Heart right ventricle (tissue), 16 donors: Measurements from ENCODE around the gene GLIPR1L2. TPM values are rescaled to one million over a fixed set of nuclear protein-coding genes. Genes with fewer than 3 reads are reported as not detected.

Experiments
- ATAC-seq, 8 donors: fragments of 200-7000 bp; cut with Tn5 transposase; one replicate each; pipeline ENCODE4 v1.9.1; 2020; ENCODE audit warnings: mild to moderate bottlenecking in 8 of 8, moderate library complexity in 8 of 8, moderate number of reproducible peaks in 1 of 8
- DNase-seq, 2 donors: peaks; one replicate each; pipeline ENCODE4 v3.0.0-alpha.2; 2020
- H3K27ac ChIP-seq, 10 donors: fragments of 200-600 bp; sonication (generic) in 2 of 10; one replicate each; pipeline versions ENCODE4 v1.5.0 to v1.8.0; 2020 to 2022; ENCODE audit warnings: mild to moderate bottlenecking in 3 of 10
- H3K27me3 ChIP-seq, 7 donors: fragments of 200-600 bp; one replicate each; pipeline ENCODE4 v1.8.0; 2021 to 2022; ENCODE audit warnings: mild to moderate bottlenecking in 2 of 7
- H3K36me3 ChIP-seq, 9 donors: fragments of 200-600 bp; sonication (generic) in 1 of 9; one replicate each; pipeline versions ENCODE4 v1.5.0 to v1.8.0; 2020 to 2022; ENCODE audit warnings: mild to moderate bottlenecking in 2 of 9
- H3K4me1 ChIP-seq, 9 donors: fragments of 200-600 bp; sonication (generic) in 1 of 9; one replicate each; pipeline versions ENCODE4 v1.5.0 to v1.8.0; 2020 to 2022; ENCODE audit warnings: mild to moderate bottlenecking in 4 of 9
- H3K4me3 ChIP-seq, 10 donors: fragments of 200-600 bp; sonication (generic) in 2 of 10; one replicate each; pipeline versions ENCODE4 v1.5.0 to v1.8.0; 2020 to 2022; ENCODE audit warnings: mild to moderate bottlenecking in 7 of 10, moderate library complexity in 2 of 10
- H3K9me3 ChIP-seq, 11 donors: fragments of 200-600 bp in 10 of 11; sonication (generic) in 2 of 11; one replicate each; pipeline versions ENCODE4 v1.5.0 to v1.8.0; 2013 to 2022; ENCODE audit warnings: mild to moderate bottlenecking in 2 of 11, control low read depth in 1 of 11, moderate library complexity in 1 of 11
- CTCF ChIP-seq, 9 donors: fragments of 200-600 bp; sonication (generic) in 2 of 9; IDR thresholded peaks; one replicate each; pipeline versions ENCODE4 v1.5.0 to v1.8.0; 2021 to 2022; ENCODE audit warnings: antibody characterized with exemption in 9 of 9, mild to moderate bottlenecking in 5 of 9, moderate library complexity in 1 of 9
- WGBS, 2 donors: extraction: QIAGEN DNeasy Blood & Tissue Kit; methylation state at CpG; one replicate each; pipeline ENCODE4 v1.1.7; 2013; ENCODE audit warnings: inconsistent platforms in 1 of 2; 5-methylcytosine and 5-hydroxymethylcytosine counted together
- intact Hi-C, 10 donors: fragments of 100-400 bp; cut with DNase I; formaldehyde crosslinking; loops; one replicate each; pipeline versions ENCODE4 v1.11.1 to v1.14.2; 2022
- polyA plus RNA-seq, 2 donors: library from polyadenylated mRNA; stranded (reverse); fragments of 200-250 nt; gene quantifications; one replicate each; pipeline ENCODE4 v1.2.3, GENCODE V29; 2013
- total RNA-seq, 10 donors: library from RNA; stranded (reverse); fragmentation: NEBNext Ultra II Directional in 3 of 10; extraction: Animal tissue kit (Norgen Biotek cat#: 25700) in 3 of 10; gene quantifications; one replicate each; pipeline versions ENCODE4 v1.2.1 to v1.2.4, GENCODE V29; 2021 to 2023
- donor health status: Arrhythmogenic right ventricular cardiomyopathy.
- donor health status: ischemic (EF 13 %, LVEDD 7.1; RV severe dilation, severe dysfunction).
- donor health status: healthy with polysubstance abuse.
- donor health status: DM: no; HTN: yes; CAD: no.
- donor health status: DM: no; HTN: no; CAD: no.
- donor health status: ischemic (EF 25% LVEDD 6.9; RV normal size, moderate dysfunction).
- donor health status: ischemic (EF 25% LVEDD 5.7; RV mildly dilated, moderate dysfunction).
- donor health status: healthy.
- donor health status: DM: yes; HTN: yes; CAD: no.
- donor health status: Ischemic cardiomyopathy.
- donor health status: ischemic (EF 35%, LVEDD 5.7; RV mildly dilated, moderate dysfunction).
- donor health status: nonischemic (EF 11% LVEDD 7.7; RV severe dilation, severe dysfunction).
- donor health status: DM: yes; HTN: yes; CAD: no.
- donor health status: PGD.
- donor health status: ischemic (EF 29% LVEDD 5.4; RV normal size, mild dysfunction).
- donor health status: nonischemic (EF 23%, LVEDD 6.1; RV moderate dilation, normal function).

Gene GLIPR1L2
- total and polyA plus RNA-seq, 12 donors, result 0.66 to 2.9 (median 1.3) TPM

GRCh38 chr12:75349946-75350345, 40.9 kb upstream of the GLIPR1L2 start:
- Histone ChIP-seq H3K27ac (no peak overlapping the region), H3K4me1 (no peaks in the 10 kb centered on the region), H3K27me3 (no peaks in the 10 kb centered on the region), H3K4me3 (no peak overlapping the region), H3K36me3 (no peaks in the 10 kb centered on the region), H3K9me3 (peaks cover 0 to 28% (median 5%) of the 10 kb centered on the region in 11 donors)
- TF ChIP-seq CTCF (IDR thresholded peaks at IDR 0.05), result no peak
- no peak for DNase-seq
- 81 to 91% methylated on average over 4 of the region's 4 CpGs for WGBS, 2 donors
- intact Hi-C loops, result no loop called here
- no peak for ATAC-seq

- Histone ChIP-seq H3K27ac (no peak overlapping the region), H3K4me1 (no peaks in the 10 kb centered on the region), H3K36me3 (no peaks in the 10 kb centered on the region), H3K9me3 (peaks cover 0 to 33% (median 9%) of the 10 kb centered on the region in 11 donors), H3K27me3 (no peaks in the 10 kb centered on the region), H3K4me3 (no peak overlapping the region)
- intact Hi-C loops, result no loop called here
- WGBS, 2 donors, result 82 to 83% methylated on average over 2 of the region's 2 CpGs
- ATAC-seq, result no peak
- no peak for TF ChIP-seq CTCF (IDR thresholded peaks at IDR 0.05)
- no peak for DNase-seq
These were observed 40.5 kb upstream of the GLIPR1L2 start for GRCh38 chr12:75350413-75350812.

- Histone ChIP-seq H3K36me3 (no peaks in the 10 kb centered on the region), H3K9me3 (peaks cover 0 to 43% (median 12%) of the 10 kb centered on the region in 11 donors), H3K27me3 (no peaks in the 10 kb centered on the region), H3K4me3 (no peak overlapping the region), H3K4me1 (no peaks in the 10 kb centered on the region), H3K27ac (no peak overlapping the region)
- DNase-seq (no peak), ATAC-seq (no peak)
- no peak for TF ChIP-seq CTCF (IDR thresholded peaks at IDR 0.05)
- intact Hi-C loops, result no loop called here
These were observed 36.9 kb upstream of the GLIPR1L2 start for GRCh38 chr12:75354011-75354410.

- no peak for TF ChIP-seq CTCF (IDR thresholded peaks at IDR 0.05)
- H3K27ac ChIP-seq, result no peak overlapping the region
- DNase-seq (no peak), ATAC-seq (no peak)
- intact Hi-C loops, result no loop called here
- H3K9me3 ChIP-seq, result peaks cover 0 to 5% (median 0%) of the 10 kb centered on the region in 11 donors
- H3K36me3 ChIP-seq, result no peaks in the 10 kb centered on the region
- no peaks in the 10 kb centered on the region for H3K27me3 ChIP-seq
- H3K4me1 ChIP-seq, result peaks cover 0 to 8% (median 0%) of the 10 kb centered on the region in 9 donors
- no peak overlapping the region for H3K4me3 ChIP-seq
These were observed 30.0 kb upstream of the GLIPR1L2 start for GRCh38 chr12:75360920-75361319.
